Measurements from ENCODE around the gene IRS1. TPM values are rescaled to one million over a fixed set of nuclear protein-coding genes. Genes with fewer than 3 reads are reported as not detected.

The IRS1 gene
- total and polyA plus RNA-seq, 2 of the 4 experiments (the other 2 are of a cell fraction), result 21.1 to 37.1 TPM

- CTCF ChIA-PET, result no interaction called here
Observed at GRCh38 chr2:226692521-226693126, 107.0 kb downstream of the IRS1 start.

More at GRCh38 chr2:226692521-226693126, 107.0 kb downstream of the IRS1 start:
- Histone ChIP-seq H3K4me2 (ENCODE audit: low read depth, low read length) (no peak overlapping the region), H3K56ac (ENCODE audit: extremely low read depth, insufficient read depth, low read length) (no peak overlapping the region), H3K23ac (ENCODE audit: low read depth, low read length) (no peak overlapping the region), H3K4me1 (ENCODE audit: control insufficient read depth, insufficient read depth, low read length) (peaks cover 6% of the 10 kb centered on the region), H3K36me3 (ENCODE audit: control insufficient read depth, insufficient read depth, low read length) (no peaks in the 10 kb centered on the region), H3K4me3 (ENCODE audit: insufficient read depth, low read depth, low read length) (no peak overlapping the region), H2AK5ac (ENCODE audit: low read depth, low read length) (no peak overlapping the region), H2AK9ac (replicated peaks; ENCODE audit: low read depth, low read length, poor library complexity) (no peak overlapping the region), H3K18ac (ENCODE audit: low read depth, low read length) (no peak overlapping the region), H2BK120ac (ENCODE audit: low read depth, low read length) (no peak overlapping the region), H4K8ac (ENCODE audit: low read depth in 2 of 2, low read length in 2 of 2) (no peak overlapping the region), H3K4ac (ENCODE audit: low read depth, low read length) (no peak overlapping the region), H3K9me3 (ENCODE audit: control insufficient read depth, insufficient read depth, low read length) (no peaks in the 10 kb centered on the region), H3K27me3 (ENCODE audit: control insufficient read depth, insufficient read depth, low read length) (no peaks in the 10 kb centered on the region), H3K14ac (replicated peaks; ENCODE audit: low read depth, low read length) (no peak overlapping the region), H2BK20ac (ENCODE audit: low read depth, low read length) (no peak overlapping the region; the same call in 1 of the 2 replicates), H4K20me1 (ENCODE audit: insufficient read depth, low read length) (no peaks in the 10 kb centered on the region), H3K9me1 (ENCODE audit: insufficient read depth, low read length) (no peaks in the 10 kb centered on the region), H3K27ac (ENCODE audit: insufficient read depth, low read length) (no peak overlapping the region), H2BK15ac (ENCODE audit: low read depth, low read length) (no peak overlapping the region), H3K79me1 (ENCODE audit: low read depth in 1 of 2, low read length in 2 of 2) (no peaks in the 10 kb centered on the region), H2AFZ (replicated peaks; ENCODE audit: low read length, poor library complexity) (no peak overlapping the region), H4K91ac (ENCODE audit: insufficient read depth, low read depth, low read length) (no peak overlapping the region), H4K5ac (ENCODE audit: low read depth, low read length) (no peak overlapping the region), H2BK5ac (ENCODE audit: low read depth, low read length, poor library complexity, severe bottlenecking) (no peak overlapping the region), H3K9ac (ENCODE audit: low read depth, low read length) (no peak overlapping the region)
- POLR2A ChIA-PET (ENCODE audit: unreplicated experiment), result no interaction called here
- BruUV-seq (replicated peaks), result no TSS peak
- in situ Hi-C loops (cut with MboI; ENCODE audit: low sequenced_read_pairs), result no loop called here
- ATAC-seq (ENCODE audit: low read depth) (no peak), DNase-seq (no peak)
- no CpG with 5 or more reads among the region's 9 CpGs for WGBS, 2 experiments (ENCODE audit: extremely low coverage in 2 of 2, insufficient read length in 1 of 2)
- no peak for TF ChIP-seq SMC3 (IDR thresholded peaks at IDR 0.05; ENCODE audit: low read depth, low read length)
- no peak for TF ChIP-seq RFX5 (IDR thresholded peaks at IDR 0.05; ENCODE audit: low read depth, low read length)
- TF ChIP-seq CHD1 (IDR thresholded peaks at IDR 0.05; ENCODE audit: low read depth, low read length), result no peak
- TF ChIP-seq CEBPB (IDR thresholded peaks at IDR 0.05; ENCODE audit: low read depth, low read length), result no peak
- no peak for TF ChIP-seq NFE2L2 (IDR thresholded peaks at IDR 0.05; ENCODE audit: low read depth, low read length)
- TF ChIP-seq RAD21 (IDR thresholded peaks at IDR 0.05; ENCODE audit: low read length), result no peak
- TF ChIP-seq CTCF (conservative IDR thresholded peaks at IDR 0.05; ENCODE audit: low read depth, low read length), result no peak
- no peak for TF ChIP-seq POLR2A (IDR thresholded peaks at IDR 0.05; ENCODE audit: low read depth, low read length)
- TF ChIP-seq RCOR1 (IDR thresholded peaks at IDR 0.05; ENCODE audit: insufficient replicate concordance, low read length), result no peak
- no peak for TF ChIP-seq USF2 (IDR thresholded peaks at IDR 0.05; ENCODE audit: low read depth, low read length)
- no peak for TF ChIP-seq MAZ (IDR thresholded peaks at IDR 0.05; ENCODE audit: borderline replicate concordance, low read depth, low read length)
- no peak for TF ChIP-seq MXI1 (IDR thresholded peaks at IDR 0.05; ENCODE audit: borderline replicate concordance, low read depth, low read length)
- TF ChIP-seq FOS (IDR thresholded peaks at IDR 0.05; ENCODE audit: low read depth, low read length), result no peak
- TF ChIP-seq MAFK (IDR thresholded peaks at IDR 0.05; ENCODE audit: low read depth, low read length), result no peak
- dilution Hi-C loops (cut with HindIII; ENCODE audit: low sequenced_read_pairs, unreplicated experiment), result no loop called here
- intact Hi-C loops (cut with micrococcal nuclease), result no loop called here

Data from IMR-90 (cell line).